Neural cell (in vitro differentiated cells): ENCODE data around the gene TMOD2. TPM values are rescaled to one million over a fixed set of nuclear protein-coding genes. Genes with fewer than 3 reads are reported as not detected.
A peak's percentile ranks its signal among the peaks of the same experiment; 100 is the strongest.

Experiments
- H2AFZ ChIP-seq: fragments of 200-600, 300-800 bp; sonication (generic), shearing (Covaris generic); 2 replicates; pipeline ENCODE4 v1.6.0; 2014; ENCODE audit warnings: low read depth, mild to moderate bottlenecking, antibody characterized with exemption, low read length, moderate library complexity
- H3F3A ChIP-seq: fragments of 200-600 bp; shearing (Covaris generic); 2 replicates; pipeline ENCODE4 v1.6.1; 2016; ENCODE audit warnings: mild to moderate bottlenecking, moderate library complexity, mixed read lengths, antibody characterized with exemption, low read length; ENCODE audit not compliant: insufficient read depth, poor library complexity, severe bottlenecking
- H3K27ac ChIP-seq: fragments of 200-600, 300-800 bp; sonication (generic), shearing (Covaris generic); 2 replicates; pipeline ENCODE4 v1.5.1; 2014; ENCODE audit warnings: mild to moderate bottlenecking, low read length, moderate library complexity
- H3K27me3 ChIP-seq: fragments of 300-800, 200-600 bp; sonication (generic), shearing (Covaris generic); 2 replicates; pipeline ENCODE4 v1.6.0; 2014; ENCODE audit warnings: mild to moderate bottlenecking, low read depth, low read length, moderate library complexity; ENCODE audit not compliant: insufficient read depth
- H3K36me3 ChIP-seq: fragments of 300-800, 200-600 bp; sonication (generic), shearing (Covaris generic); 2 replicates; pipeline ENCODE4 v1.5.1; 2014; ENCODE audit warnings: mild to moderate bottlenecking, antibody characterized with exemption, low read length, moderate library complexity; ENCODE audit not compliant: insufficient read depth
- H3K4me2 ChIP-seq: fragments of 300-800, 200-600 bp; sonication (generic), shearing (Covaris generic); 2 replicates; pipeline ENCODE4 v1.6.0; 2014; ENCODE audit warnings: mild to moderate bottlenecking, low read length
- H3K4me3 ChIP-seq: fragments of 300-800, 200-600 bp; sonication (generic), shearing (Covaris generic); 2 replicates; pipeline ENCODE4 v1.5.1; 2014; ENCODE audit warnings: mild to moderate bottlenecking, low read length, moderate library complexity
- H3K79me2 ChIP-seq: fragments of 200-600 bp; shearing (Covaris generic); replicated peaks from 2 replicates; pipeline ENCODE4 v1.6.0; 2014; ENCODE audit warnings: mild to moderate bottlenecking, low read length, moderate library complexity; ENCODE audit not compliant: insufficient read depth
- H3K9ac ChIP-seq: fragments of 300-800, 200-600 bp; sonication (generic), shearing (Covaris generic); 2 replicates; pipeline ENCODE4 v1.6.1; 2016; ENCODE audit warnings: mild to moderate bottlenecking, low read length, mixed read lengths
- H3K9me2 ChIP-seq: fragments of 200-600 bp; shearing (Covaris generic); 2 replicates; pipeline ENCODE4 v1.6.1; 2016; ENCODE audit warnings: mild to moderate bottlenecking, low read length, mixed read lengths; ENCODE audit not compliant: insufficient read depth
- H3K9me3 ChIP-seq: fragments of 200-600, 300-800 bp; sonication (generic), shearing (Covaris generic); 2 replicates; pipeline ENCODE4 v1.6.1; 2016; ENCODE audit warnings: mild to moderate bottlenecking, mixed run types, low read length, moderate library complexity, mixed read lengths
- H4K20me1 ChIP-seq: fragments of 200-600 bp; shearing (Covaris generic); 2 replicates; pipeline ENCODE4 v1.6.1; 2016; ENCODE audit warnings: mild to moderate bottlenecking, mixed run types; ENCODE audit not compliant: insufficient read depth
- EP300 ChIP-seq: fragments of 450-650 bp; conservative IDR thresholded peaks from 2 replicates; pipeline ENCODE4 v1.6.1; 2014; ENCODE audit warnings: antibody characterized with exemption, mild to moderate bottlenecking, moderate library complexity; ENCODE audit not compliant: poor library complexity, severe bottlenecking
- EZH2 ChIP-seq: fragments of 200-600, 300-800 bp; shearing (Covaris generic), sonication (generic); IDR thresholded peaks from 2 replicates; pipeline ENCODE4 v1.6.1; 2014; ENCODE audit warnings: antibody characterized with exemption, low read length, borderline replicate concordance, mild to moderate bottlenecking; ENCODE audit not compliant: insufficient read depth, poor library complexity, severe bottlenecking
- MXI1 ChIP-seq: fragments of 450-650 bp; conservative IDR thresholded peaks from 2 replicates; pipeline ENCODE4 v1.6.1; 2014; ENCODE audit warnings: antibody characterized with exemption, mild to moderate bottlenecking; ENCODE audit not compliant: poor library complexity, severe bottlenecking
- POLR2AphosphoS5 ChIP-seq: IDR thresholded peaks from 2 replicates; pipeline ENCODE4 v1.6.1; 2012
- RAD21 ChIP-seq: fragments of 450-650 bp; conservative IDR thresholded peaks from 2 replicates; pipeline ENCODE4 v1.6.1; 2014; ENCODE audit warnings: antibody characterized with exemption, mild to moderate bottlenecking, moderate library complexity
- SMC3 ChIP-seq: fragments of 450-650 bp; conservative IDR thresholded peaks from 2 replicates; pipeline ENCODE4 v1.6.1; 2014; ENCODE audit warnings: antibody characterized with exemption, mild to moderate bottlenecking, moderate library complexity; ENCODE audit not compliant: poor library complexity
- TAF1 ChIP-seq: IDR thresholded peaks from 2 replicates; pipeline ENCODE4 v1.6.1; 2012; ENCODE audit warnings: low read depth
- polyA plus RNA-seq: library from polyadenylated mRNA; depleted of rRNA; stranded (reverse); fragments of >200 nt; gene quantifications from 2 replicates; pipeline ENCODE4 v1.2.3, GENCODE V29; 2014
- TF ChIP-seq, protein P1 (sequence below): IDR thresholded peaks from 2 replicates; pipeline ENCODE4 v1.6.1; 2012; ENCODE audit warnings: borderline replicate concordance
- TF ChIP-seq, protein P2 (sequence below): fragments of 450-650 bp; IDR thresholded peaks from 2 replicates; pipeline ENCODE4 v1.5.1; 2014; ENCODE audit warnings: antibody characterized with exemption, mild to moderate bottlenecking, moderate library complexity; ENCODE audit not compliant: poor library complexity, severe bottlenecking

Gene TMOD2
- polyA plus RNA-seq, 1 donor from 2014 or later: 79.9 TPM

DNA sequence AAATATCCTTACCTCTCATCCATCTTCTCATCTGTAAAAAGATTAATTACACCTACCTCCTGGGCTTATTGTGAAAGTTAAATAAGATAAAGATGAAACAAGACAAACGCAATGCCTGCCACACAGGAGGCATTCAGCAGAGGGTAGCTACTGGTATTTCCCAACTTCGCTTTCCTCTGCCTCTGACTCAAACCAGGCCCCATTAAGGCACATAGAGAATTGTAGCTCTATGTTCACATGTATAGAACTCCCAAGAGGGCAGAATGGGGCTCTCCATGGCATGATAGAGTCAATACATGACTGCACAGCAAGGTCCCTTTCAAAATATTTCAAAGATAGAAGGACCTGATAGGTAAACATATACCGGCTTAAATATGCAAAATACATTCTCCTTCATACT lies 15.3 kb upstream of the TMOD2 start:
- Histone ChIP-seq H4K20me1 (no peaks in the 10 kb centered on the region), H3K9ac (no peak overlapping the region), H3K79me2 (no peaks in the 10 kb centered on the region), H3K36me3 (no peaks in the 10 kb centered on the region), H3K27ac (no peak overlapping the region), H3K27me3 (peaks cover 13% of the 10 kb centered on the region), H3K4me2 (no peak overlapping the region), H3K4me3 (peak overlapping the region; percentile 71), H2AFZ (no peak overlapping the region), H3F3A (no peaks in the 10 kb centered on the region), H3K9me2 (no peaks in the 10 kb centered on the region), H3K9me3 (no peaks in the 10 kb centered on the region)
- TF ChIP-seq RAD21: no peak
- no peak for TF ChIP-seq EP300
- no peak for TF ChIP-seq POLR2AphosphoS5
- no peak for TF ChIP-seq SMC3
- TF ChIP-seq, protein P1, sequence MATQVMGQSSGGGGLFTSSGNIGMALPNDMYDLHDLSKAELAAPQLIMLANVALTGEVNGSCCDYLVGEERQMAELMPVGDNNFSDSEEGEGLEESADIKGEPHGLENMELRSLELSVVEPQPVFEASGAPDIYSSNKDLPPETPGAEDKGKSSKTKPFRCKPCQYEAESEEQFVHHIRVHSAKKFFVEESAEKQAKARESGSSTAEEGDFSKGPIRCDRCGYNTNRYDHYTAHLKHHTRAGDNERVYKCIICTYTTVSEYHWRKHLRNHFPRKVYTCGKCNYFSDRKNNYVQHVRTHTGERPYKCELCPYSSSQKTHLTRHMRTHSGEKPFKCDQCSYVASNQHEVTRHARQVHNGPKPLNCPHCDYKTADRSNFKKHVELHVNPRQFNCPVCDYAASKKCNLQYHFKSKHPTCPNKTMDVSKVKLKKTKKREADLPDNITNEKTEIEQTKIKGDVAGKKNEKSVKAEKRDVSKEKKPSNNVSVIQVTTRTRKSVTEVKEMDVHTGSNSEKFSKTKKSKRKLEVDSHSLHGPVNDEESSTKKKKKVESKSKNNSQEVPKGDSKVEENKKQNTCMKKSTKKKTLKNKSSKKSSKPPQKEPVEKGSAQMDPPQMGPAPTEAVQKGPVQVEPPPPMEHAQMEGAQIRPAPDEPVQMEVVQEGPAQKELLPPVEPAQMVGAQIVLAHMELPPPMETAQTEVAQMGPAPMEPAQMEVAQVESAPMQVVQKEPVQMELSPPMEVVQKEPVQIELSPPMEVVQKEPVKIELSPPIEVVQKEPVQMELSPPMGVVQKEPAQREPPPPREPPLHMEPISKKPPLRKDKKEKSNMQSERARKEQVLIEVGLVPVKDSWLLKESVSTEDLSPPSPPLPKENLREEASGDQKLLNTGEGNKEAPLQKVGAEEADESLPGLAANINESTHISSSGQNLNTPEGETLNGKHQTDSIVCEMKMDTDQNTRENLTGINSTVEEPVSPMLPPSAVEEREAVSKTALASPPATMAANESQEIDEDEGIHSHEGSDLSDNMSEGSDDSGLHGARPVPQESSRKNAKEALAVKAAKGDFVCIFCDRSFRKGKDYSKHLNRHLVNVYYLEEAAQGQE: no peak
- no peak for TF ChIP-seq MXI1
- TF ChIP-seq, protein P2, sequence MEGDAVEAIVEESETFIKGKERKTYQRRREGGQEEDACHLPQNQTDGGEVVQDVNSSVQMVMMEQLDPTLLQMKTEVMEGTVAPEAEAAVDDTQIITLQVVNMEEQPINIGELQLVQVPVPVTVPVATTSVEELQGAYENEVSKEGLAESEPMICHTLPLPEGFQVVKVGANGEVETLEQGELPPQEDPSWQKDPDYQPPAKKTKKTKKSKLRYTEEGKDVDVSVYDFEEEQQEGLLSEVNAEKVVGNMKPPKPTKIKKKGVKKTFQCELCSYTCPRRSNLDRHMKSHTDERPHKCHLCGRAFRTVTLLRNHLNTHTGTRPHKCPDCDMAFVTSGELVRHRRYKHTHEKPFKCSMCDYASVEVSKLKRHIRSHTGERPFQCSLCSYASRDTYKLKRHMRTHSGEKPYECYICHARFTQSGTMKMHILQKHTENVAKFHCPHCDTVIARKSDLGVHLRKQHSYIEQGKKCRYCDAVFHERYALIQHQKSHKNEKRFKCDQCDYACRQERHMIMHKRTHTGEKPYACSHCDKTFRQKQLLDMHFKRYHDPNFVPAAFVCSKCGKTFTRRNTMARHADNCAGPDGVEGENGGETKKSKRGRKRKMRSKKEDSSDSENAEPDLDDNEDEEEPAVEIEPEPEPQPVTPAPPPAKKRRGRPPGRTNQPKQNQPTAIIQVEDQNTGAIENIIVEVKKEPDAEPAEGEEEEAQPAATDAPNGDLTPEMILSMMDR: no peak
- no peak for TF ChIP-seq TAF1
- TF ChIP-seq EZH2: no peak

DNA sequence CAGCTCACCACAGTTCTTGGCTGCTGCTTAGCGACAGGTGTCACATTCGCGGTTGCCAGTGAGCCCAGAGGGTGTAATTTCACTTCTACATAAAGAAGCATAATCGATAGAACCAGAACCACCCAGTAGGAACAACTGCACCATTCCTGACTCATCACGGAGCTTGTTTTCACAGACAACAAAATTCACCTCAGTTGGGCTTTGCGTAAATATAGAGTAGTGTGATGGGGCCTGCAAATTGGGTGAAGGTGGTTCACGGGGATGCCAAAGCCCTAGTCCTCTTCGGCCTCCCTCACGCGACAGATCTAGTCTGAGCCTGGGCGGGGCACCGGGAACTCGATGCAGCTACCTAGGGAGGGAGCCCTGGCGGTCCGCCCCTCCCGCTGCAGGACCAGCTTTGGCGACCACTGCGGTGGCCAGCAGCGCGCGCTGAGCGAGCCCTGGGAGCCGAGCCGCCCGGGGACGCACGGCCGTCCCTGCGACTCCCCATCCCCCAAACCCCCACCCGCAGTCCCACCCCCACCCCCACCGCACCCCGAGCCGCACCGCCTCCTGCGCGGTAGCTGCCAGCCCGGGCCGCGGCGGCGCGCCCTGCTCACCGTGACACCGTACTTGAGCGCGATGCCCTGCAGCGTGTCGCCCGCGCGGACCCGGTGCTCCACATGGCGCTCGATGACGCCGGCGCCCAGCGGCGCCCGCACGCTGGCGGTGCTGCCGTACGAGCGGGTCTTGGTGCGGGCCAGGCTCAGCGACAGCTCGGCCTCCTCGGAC lies 14.5 kb upstream of the TMOD2 start:
- no peaks in the 10 kb centered on the region for H3K9me2 ChIP-seq
- H3K9me3 ChIP-seq: no peaks in the 10 kb centered on the region
- no peaks in the 10 kb centered on the region for H3K36me3 ChIP-seq
- H3K27ac ChIP-seq: peak overlapping the region; percentile 18
- H3K4me2 ChIP-seq: peak overlapping the region; percentile 90
- peak overlapping the region; percentile 7 for H2AFZ ChIP-seq
- H3K79me2 ChIP-seq: no peaks in the 10 kb centered on the region
- H4K20me1 ChIP-seq: no peaks in the 10 kb centered on the region
- H3K4me3 ChIP-seq: peak overlapping the region; percentile 71
- peak overlapping the region; percentile 70 for H3K9ac ChIP-seq
- H3F3A ChIP-seq: no peaks in the 10 kb centered on the region
- TF ChIP-seq POLR2AphosphoS5 (peak; percentile 67), MXI1 (peak; percentile 92)
- TF ChIP-seq, protein P2: no peak
- peaks cover 13% of the 10 kb centered on the region for H3K27me3 ChIP-seq
